GM18868 (cell line): ENCODE results near the gene UPK3BL1.

Experiments
- ATAC-seq: cut with Tn5 transposase; IDR thresholded peaks from one replicate; pipeline ENCODE4 v1.9.1; 2021; ENCODE audit warnings: mild to moderate bottlenecking, moderate library complexity; ENCODE audit not compliant: unreplicated experiment

The UPK3BL1 gene

GRCh38 chr7:102589857-102590256, 52.7 kb downstream of the UPK3BL1 start:
- peak; percentile 50 for ATAC-seq
